Esophagus squamous epithelium (tissue), 4 donors: Measurements from ENCODE around the gene KLF6.

ENCODE experiments used
- POLR2A ChIP-seq, 4 donors: fragments of 450-650 bp; IDR thresholded peaks; one replicate each; pipeline ENCODE4 v1.6.1; 2017; ENCODE audit warnings: antibody characterized with exemption in 4 of 4, mild to moderate bottlenecking in 4 of 4, moderate library complexity in 3 of 4
- TF ChIP-seq, protein P1 (sequence below), 6 experiments: fragments of 450-650 bp in 4 of 6; fragments of 200-600 bp in 2 of 6; sonication (generic) in 2 of 6; IDR thresholded peaks; one replicate each; pipeline ENCODE4 v1.5.1; 2016 to 2019; ENCODE audit warnings: antibody characterized with exemption in 6 of 6, mild to moderate bottlenecking in 4 of 6, moderate library complexity in 4 of 6

DNA sequence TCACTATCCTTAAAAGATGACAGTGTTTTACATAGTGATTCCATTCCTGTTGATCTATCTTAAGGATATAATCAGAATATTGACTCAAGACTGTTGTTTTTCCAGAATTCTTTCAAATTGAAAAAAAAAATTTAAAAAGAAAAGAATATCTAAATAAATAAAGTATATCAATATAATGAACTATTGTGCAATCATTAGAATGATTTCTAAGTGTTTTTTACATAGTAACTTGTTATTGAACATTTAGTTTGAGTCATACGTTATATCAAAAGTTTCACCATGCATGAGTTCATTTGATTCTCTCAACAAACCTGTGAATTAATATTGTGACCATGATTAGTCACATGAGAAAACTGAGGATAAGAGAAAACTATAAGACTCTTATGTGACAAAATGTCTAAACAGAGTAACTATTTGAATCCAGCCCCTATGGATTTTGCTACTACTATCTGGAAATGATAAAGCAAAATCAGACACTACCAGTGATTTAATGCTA lies 46.1 kb downstream of the KLF6 start:
- no peak for TF ChIP-seq POLR2A (IDR thresholded peaks at IDR 0.05)
- TF ChIP-seq, protein P1, sequence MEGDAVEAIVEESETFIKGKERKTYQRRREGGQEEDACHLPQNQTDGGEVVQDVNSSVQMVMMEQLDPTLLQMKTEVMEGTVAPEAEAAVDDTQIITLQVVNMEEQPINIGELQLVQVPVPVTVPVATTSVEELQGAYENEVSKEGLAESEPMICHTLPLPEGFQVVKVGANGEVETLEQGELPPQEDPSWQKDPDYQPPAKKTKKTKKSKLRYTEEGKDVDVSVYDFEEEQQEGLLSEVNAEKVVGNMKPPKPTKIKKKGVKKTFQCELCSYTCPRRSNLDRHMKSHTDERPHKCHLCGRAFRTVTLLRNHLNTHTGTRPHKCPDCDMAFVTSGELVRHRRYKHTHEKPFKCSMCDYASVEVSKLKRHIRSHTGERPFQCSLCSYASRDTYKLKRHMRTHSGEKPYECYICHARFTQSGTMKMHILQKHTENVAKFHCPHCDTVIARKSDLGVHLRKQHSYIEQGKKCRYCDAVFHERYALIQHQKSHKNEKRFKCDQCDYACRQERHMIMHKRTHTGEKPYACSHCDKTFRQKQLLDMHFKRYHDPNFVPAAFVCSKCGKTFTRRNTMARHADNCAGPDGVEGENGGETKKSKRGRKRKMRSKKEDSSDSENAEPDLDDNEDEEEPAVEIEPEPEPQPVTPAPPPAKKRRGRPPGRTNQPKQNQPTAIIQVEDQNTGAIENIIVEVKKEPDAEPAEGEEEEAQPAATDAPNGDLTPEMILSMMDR (IDR thresholded peaks at IDR 0.05): no peak
